ENCODE results near the gene DGUOK.

DNA sequence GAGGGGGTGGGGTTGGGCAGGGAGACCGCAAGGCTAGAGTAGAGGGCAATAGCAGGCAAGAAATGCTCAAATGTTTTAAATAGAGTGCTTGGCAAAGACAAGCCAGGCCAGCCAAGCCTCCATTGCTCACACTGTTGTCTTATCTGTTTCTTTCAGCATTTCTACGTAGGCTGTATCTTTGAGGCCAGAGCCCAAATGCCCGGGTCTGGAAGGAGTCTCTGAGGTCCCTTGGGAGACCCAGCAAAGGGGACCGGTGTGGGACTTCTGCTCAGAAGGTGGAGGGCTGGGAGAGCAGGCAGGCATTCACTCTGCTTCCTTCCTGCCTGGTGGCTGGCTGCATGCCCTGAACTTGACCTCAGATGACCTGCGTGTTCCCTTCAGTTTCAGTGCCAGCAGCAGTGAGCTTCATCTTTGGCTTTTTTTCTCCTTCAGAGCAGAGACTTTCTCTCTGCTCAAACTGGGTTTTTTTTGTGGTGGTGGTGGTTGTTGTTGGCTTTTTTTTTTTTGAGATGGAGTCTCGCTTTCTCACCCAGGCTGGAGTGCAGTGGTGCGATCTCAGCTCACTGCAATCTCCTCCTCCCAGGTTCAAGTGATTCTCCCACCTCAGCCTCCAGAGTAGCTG lies 44.3 kb downstream of the DGUOK start:
- TF ChIP-seq, protein P1, sequence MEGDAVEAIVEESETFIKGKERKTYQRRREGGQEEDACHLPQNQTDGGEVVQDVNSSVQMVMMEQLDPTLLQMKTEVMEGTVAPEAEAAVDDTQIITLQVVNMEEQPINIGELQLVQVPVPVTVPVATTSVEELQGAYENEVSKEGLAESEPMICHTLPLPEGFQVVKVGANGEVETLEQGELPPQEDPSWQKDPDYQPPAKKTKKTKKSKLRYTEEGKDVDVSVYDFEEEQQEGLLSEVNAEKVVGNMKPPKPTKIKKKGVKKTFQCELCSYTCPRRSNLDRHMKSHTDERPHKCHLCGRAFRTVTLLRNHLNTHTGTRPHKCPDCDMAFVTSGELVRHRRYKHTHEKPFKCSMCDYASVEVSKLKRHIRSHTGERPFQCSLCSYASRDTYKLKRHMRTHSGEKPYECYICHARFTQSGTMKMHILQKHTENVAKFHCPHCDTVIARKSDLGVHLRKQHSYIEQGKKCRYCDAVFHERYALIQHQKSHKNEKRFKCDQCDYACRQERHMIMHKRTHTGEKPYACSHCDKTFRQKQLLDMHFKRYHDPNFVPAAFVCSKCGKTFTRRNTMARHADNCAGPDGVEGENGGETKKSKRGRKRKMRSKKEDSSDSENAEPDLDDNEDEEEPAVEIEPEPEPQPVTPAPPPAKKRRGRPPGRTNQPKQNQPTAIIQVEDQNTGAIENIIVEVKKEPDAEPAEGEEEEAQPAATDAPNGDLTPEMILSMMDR (IDR thresholded peaks at IDR 0.05; ENCODE audit: low read length): no peak
- TF ChIP-seq EZH2 (IDR thresholded peaks at IDR 0.05; ENCODE audit: borderline replicate concordance, low read length): no peak

Data from OCI-LY1 (cell line).